T-helper 2 cell (primary cell): Measurements from ENCODE around the gene SNCB.

Experiments
- DNase-seq, 5 experiments: peaks; one replicate each; pipeline versions ENCODE4 v3.0.0 to v3.0.0-alpha.2; 2012 to 2022
- total RNA-seq, 2 donors: gene quantifications; one replicate each; lab custom pipeline; 2026; lab: John Stamatoyannopoulos, UW

Gene SNCB
- 0 reads per million in 2 donors for total RNA-seq

- DNase-seq = peak in 2 of 5 experiments; percentile 18 to 66
Observed at GRCh38 chr5:176629853-176630680, at the start of gene SNCB, which contains the start of gene EIF4E1B. Gene SNCB, minus strand, starts transcription at chr5:176630534. Its CDS starts 880 bp downstream, at chr5:176629654. Gene EIF4E1B, plus strand, starts transcription at chr5:176630675. Its CDS starts 12,113 bp downstream, at chr5:176642788.

GRCh38 chr5:176679365-176680225 lies 49.3 kb upstream of the SNCB start:
- no peak for DNase-seq

- DNase-seq = no peak
Observed at GRCh38 chr5:176678584-176678983, 48.2 kb upstream of the SNCB start.

- DNase-seq = no peak
Observed at GRCh38 chr5:176677209-176677939, 47.0 kb upstream of the SNCB start.

GRCh38 chr5:176676361-176676824 lies 46.1 kb upstream of the SNCB start:
- DNase-seq = no peak

GRCh38 chr5:176675676-176676360 lies 45.5 kb upstream of the SNCB start:
- no peak for DNase-seq

GRCh38 chr5:176674799-176675198 lies 44.5 kb upstream of the SNCB start:
- DNase-seq = no peak

GRCh38 chr5:176673651-176674583 lies 43.6 kb upstream of the SNCB start:
- DNase-seq = no peak

GRCh38 chr5:176671890-176672747 lies 41.8 kb upstream of the SNCB start:
- DNase-seq = no peak

GRCh38 chr5:176671399-176671798 lies 41.1 kb upstream of the SNCB start:
- DNase-seq = no peak

- no peak for DNase-seq
Observed at GRCh38 chr5:176670449-176670848, 40.1 kb upstream of the SNCB start.

- DNase-seq = no peak
Observed at GRCh38 chr5:176667637-176668036, 37.3 kb upstream of the SNCB start.

- no peak for DNase-seq
Observed at GRCh38 chr5:176665517-176665916, 35.2 kb upstream of the SNCB start.

- no peak for DNase-seq
Observed at GRCh38 chr5:176664886-176665285, 34.6 kb upstream of the SNCB start.

GRCh38 chr5:176664479-176664878 lies 34.1 kb upstream of the SNCB start:
- no peak for DNase-seq

- DNase-seq = no peak
Observed at GRCh38 chr5:176663566-176663965, 33.2 kb upstream of the SNCB start.

GRCh38 chr5:176662371-176663333 lies 32.3 kb upstream of the SNCB start:
- DNase-seq = no peak

GRCh38 chr5:176661676-176662075 lies 31.3 kb upstream of the SNCB start:
- DNase-seq = no peak
